Neural cell (in vitro differentiated cells): Measurements from ENCODE around the gene RBM4B.

Experiments
- POLR2AphosphoS5 ChIP-seq: IDR thresholded peaks from 2 replicates; pipeline ENCODE4 v1.6.1; 2012
- TF ChIP-seq, protein P1 (sequence below): fragments of 450-650 bp; IDR thresholded peaks from 2 replicates; pipeline ENCODE4 v1.5.1; 2014; ENCODE audit warnings: antibody characterized with exemption, mild to moderate bottlenecking, moderate library complexity; ENCODE audit not compliant: poor library complexity, severe bottlenecking

DNA sequence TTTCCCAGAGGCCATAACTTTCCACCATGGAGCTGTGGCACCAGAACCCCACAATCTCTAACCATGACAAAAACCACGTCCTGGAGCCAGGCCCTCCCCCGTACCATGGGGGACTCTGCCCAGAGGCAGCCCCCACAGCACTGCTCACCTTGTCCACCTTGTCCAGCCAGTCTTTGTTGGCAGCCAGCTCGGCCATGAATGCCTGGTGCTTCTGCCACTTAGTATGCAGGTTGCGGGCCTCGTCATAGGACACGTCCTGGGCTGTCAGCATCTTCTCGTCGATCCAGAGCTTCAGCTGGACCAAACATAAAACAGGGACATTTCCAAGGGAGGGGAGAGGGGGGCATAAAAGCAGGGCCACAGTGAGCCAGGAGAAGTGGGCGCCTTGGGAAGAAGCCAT lies 20.8 kb upstream of the RBM4B start:
- TF ChIP-seq POLR2AphosphoS5, result no peak
- TF ChIP-seq, protein P1, sequence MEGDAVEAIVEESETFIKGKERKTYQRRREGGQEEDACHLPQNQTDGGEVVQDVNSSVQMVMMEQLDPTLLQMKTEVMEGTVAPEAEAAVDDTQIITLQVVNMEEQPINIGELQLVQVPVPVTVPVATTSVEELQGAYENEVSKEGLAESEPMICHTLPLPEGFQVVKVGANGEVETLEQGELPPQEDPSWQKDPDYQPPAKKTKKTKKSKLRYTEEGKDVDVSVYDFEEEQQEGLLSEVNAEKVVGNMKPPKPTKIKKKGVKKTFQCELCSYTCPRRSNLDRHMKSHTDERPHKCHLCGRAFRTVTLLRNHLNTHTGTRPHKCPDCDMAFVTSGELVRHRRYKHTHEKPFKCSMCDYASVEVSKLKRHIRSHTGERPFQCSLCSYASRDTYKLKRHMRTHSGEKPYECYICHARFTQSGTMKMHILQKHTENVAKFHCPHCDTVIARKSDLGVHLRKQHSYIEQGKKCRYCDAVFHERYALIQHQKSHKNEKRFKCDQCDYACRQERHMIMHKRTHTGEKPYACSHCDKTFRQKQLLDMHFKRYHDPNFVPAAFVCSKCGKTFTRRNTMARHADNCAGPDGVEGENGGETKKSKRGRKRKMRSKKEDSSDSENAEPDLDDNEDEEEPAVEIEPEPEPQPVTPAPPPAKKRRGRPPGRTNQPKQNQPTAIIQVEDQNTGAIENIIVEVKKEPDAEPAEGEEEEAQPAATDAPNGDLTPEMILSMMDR, result no peak
